Erythroblast (primary cell): Measurements from ENCODE around the gene GBX2.

Experiments
- GATA1 ChIP-seq: IDR thresholded peaks from 2 replicates; pipeline ENCODE4 v1.6.1; 2011; ENCODE audit warnings: low read depth, mild to moderate bottlenecking, control low read depth, low read length, moderate library complexity
- POLR2A ChIP-seq: IDR thresholded peaks from 2 replicates; pipeline ENCODE4 v1.6.1; 2011; ENCODE audit warnings: mild to moderate bottlenecking, low read length

DNA sequence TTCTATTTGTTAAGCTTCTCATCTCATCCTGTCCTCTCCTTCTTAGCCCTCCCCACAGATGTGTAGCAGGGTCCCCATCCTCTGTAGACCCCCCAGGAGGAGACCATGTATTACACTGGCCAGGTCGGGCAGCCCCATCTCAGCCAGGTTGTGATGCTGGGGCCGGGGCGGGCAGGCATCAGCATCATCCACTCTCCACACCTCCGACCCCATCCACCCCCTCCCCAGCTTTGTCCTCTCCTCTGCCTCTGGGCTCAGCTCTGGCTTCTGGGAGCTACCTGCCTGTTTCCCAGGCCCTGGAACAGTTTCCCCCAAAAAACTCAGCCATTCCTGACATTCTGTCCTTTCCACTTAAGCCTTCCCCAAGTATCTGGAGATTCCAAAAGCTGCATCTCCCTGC, 49.2 kb downstream of the GBX2 start:
- TF ChIP-seq POLR2A: no peak
- no peak for TF ChIP-seq GATA1
